HepG2 (cell line): ENCODE results near the gene VWA3B.
"Not testable (repeated sequence)": the region's sequence is repeated elsewhere in the genome, so short reads cannot be mapped to it uniquely, and the experiment has no call there.

Source experiments
- CTCF ChIP-seq: sonication (generic); formaldehyde crosslinking; IDR thresholded peaks from 2 replicates; pipeline ENCODE4 v1.5.0; 2020; ENCODE audit warnings: mild to moderate bottlenecking, missing genetic modification reagents, moderate library complexity
- ETV6 ChIP-seq: sonication (generic); formaldehyde crosslinking; conservative IDR thresholded peaks from 2 replicates; pipeline ENCODE4 v1.4.0; 2020; ENCODE audit warnings: missing genetic modification reagents
- MAX ChIP-seq: IDR thresholded peaks from 2 replicates; pipeline ENCODE4 v1.6.1; 2012; ENCODE audit warnings: inconsistent platforms
- MNT ChIP-seq: fragments of 450-650 bp; IDR thresholded peaks from 2 replicates; pipeline ENCODE4 v1.6.1; 2016
- YY1 ChIP-seq: IDR thresholded peaks from 2 replicates; pipeline ENCODE4 v1.6.1; 2011; ENCODE audit warnings: low read length, low read depth, moderate library complexity, mild to moderate bottlenecking; ENCODE audit not compliant: insufficient read depth, insufficient replicate concordance
- ZBTB10 ChIP-seq: sonication (generic); formaldehyde crosslinking; IDR thresholded peaks from 2 replicates; pipeline ENCODE4 v1.4.0; 2020; ENCODE audit warnings: missing genetic modification reagents, borderline replicate concordance

- TF ChIP-seq YY1; CTCF (CRISPR knock-in tag); MNT; ETV6 (CRISPR knock-in tag); MAX; ZBTB10 (CRISPR knock-in tag): not testable (repeated sequence)
Measured at GRCh38 chr2:98044730-98045129, 42.2 kb upstream of the VWA3B start.
